GM06990 (cell line): ENCODE data around the gene GRAMD2A.
A peak's percentile ranks its signal among the peaks of the same experiment; 100 is the strongest.

Source experiments
- DNase-seq: peaks from one replicate; pipeline ENCODE4 v3.0.0-alpha.2; 2011; ENCODE audit not compliant: insufficient read length; ENCODE audit errors: extremely low read depth
- H3K27me3 ChIP-seq: replicated peaks from 2 replicates; pipeline ENCODE4 v1.6.0; 2011; ENCODE audit warnings: low read length; ENCODE audit not compliant: control insufficient read depth, insufficient read depth
- H3K36me3 ChIP-seq: 2 replicates; pipeline ENCODE4 v1.5.1; 2011; ENCODE audit warnings: low read length; ENCODE audit not compliant: control insufficient read depth, insufficient read depth
- H3K4me3 ChIP-seq: replicated peaks from 2 replicates; pipeline ENCODE4 v1.5.1; 2011; ENCODE audit warnings: low read depth, mild to moderate bottlenecking, control low read depth, low read length
- TF ChIP-seq, protein P1 (sequence below): IDR thresholded peaks from 2 replicates; pipeline ENCODE4 v1.5.1; 2011; ENCODE audit warnings: low read length, control low read depth, mild to moderate bottlenecking, inconsistent platforms; ENCODE audit not compliant: insufficient read depth, poor library complexity, severe bottlenecking

GRAMD2A gene

DNA sequence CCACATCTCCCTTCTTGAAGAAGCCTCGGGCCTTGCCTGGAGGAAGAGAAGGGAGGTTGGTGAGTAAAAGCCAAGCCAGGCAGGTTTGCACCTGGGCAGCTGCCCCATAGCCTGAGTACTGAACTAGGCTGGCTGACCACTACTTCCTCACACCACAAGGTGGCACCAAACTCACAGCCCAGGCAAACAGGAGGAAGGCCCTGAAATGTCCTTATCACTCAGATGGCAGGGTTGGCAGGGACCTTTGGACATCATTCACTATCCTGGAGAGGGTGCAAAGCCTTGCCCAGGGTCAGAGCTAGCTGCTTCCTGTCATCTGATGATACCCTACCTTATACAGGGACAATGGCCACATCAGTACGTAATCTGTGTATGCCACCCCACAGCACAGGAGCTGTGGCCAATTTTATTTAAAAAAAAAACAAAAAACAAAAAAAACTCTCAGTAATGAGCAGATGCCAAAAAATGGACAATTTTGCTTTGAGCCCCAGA lies 2.2 kb upstream of the GRAMD2A start:
- DNase-seq = peak; percentile 38
- no peaks in the 10 kb centered on the region for H3K27me3 ChIP-seq
- TF ChIP-seq, protein P1, sequence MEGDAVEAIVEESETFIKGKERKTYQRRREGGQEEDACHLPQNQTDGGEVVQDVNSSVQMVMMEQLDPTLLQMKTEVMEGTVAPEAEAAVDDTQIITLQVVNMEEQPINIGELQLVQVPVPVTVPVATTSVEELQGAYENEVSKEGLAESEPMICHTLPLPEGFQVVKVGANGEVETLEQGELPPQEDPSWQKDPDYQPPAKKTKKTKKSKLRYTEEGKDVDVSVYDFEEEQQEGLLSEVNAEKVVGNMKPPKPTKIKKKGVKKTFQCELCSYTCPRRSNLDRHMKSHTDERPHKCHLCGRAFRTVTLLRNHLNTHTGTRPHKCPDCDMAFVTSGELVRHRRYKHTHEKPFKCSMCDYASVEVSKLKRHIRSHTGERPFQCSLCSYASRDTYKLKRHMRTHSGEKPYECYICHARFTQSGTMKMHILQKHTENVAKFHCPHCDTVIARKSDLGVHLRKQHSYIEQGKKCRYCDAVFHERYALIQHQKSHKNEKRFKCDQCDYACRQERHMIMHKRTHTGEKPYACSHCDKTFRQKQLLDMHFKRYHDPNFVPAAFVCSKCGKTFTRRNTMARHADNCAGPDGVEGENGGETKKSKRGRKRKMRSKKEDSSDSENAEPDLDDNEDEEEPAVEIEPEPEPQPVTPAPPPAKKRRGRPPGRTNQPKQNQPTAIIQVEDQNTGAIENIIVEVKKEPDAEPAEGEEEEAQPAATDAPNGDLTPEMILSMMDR = peak; percentile 92
- H3K36me3 ChIP-seq = peaks cover 58% of the 10 kb centered on the region
- H3K4me3 ChIP-seq = no peak overlapping the region

DNA sequence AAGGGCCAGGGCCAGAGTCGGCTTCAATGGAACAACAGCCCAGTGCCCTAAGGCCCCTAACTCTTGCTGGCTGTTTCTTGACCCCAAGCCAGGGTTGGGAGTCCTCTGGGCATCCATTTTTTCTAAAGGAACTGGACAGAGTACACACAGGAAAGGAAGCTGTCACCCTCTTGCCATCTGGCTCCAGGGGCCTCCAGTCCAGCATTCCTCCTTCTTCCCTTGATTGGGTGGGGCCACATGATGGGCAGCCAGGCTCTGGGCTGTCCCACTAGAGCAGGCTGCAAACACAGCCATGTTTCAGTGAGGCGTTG lies 1.6 kb upstream of the GRAMD2A start:
- DNase-seq = no peak
- no peak overlapping the region for H3K4me3 ChIP-seq
- TF ChIP-seq, protein P1 = no peak
- peaks cover 54% of the 10 kb centered on the region for H3K36me3 ChIP-seq
- no peaks in the 10 kb centered on the region for H3K27me3 ChIP-seq

DNA sequence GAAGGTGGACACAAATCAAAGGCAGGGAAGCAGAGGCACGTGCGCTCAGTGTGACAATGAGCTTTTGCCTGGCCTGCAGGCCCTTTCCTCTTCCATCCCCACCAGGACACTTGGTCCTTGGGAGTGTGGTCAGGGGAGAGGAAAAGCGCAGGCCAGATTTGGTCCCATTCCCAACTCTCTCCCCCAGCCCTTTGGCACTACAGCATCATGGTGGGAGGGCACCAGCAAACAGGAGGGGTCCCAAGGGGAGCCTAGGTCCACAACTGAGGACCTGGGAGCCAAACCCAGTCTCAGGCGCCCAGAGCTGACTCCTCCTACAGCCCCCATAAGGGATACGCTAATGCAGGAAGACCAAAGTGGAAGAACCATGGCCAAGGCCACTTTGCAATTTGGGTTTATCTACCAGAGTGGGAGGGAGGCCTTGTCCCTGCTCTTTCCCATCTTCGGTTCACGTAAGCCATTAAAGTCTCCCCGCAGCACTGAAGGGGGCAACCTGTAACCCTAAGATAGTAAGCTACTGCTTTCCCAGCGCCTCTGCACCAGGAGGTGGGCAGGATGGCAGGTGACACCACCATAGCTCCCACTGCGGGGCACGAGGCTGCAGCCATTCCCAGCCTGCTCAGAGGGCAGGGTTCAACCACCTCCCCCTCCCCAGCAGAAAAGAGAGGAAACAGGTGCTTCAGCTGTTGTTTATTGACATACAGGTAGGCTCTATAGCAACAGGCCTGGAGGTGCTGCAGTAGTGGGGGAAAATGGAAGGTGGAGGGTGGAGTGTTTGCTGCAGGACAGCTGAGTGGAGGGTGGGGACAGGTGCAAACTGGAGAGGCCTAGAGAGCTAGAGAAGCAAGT lies 993 bp upstream of the GRAMD2A start:
- DNase-seq = no peak
- TF ChIP-seq, protein P1 = no peak
- H3K4me3 ChIP-seq = no peak overlapping the region
- no peaks in the 10 kb centered on the region for H3K27me3 ChIP-seq
- peaks cover 51% of the 10 kb centered on the region for H3K36me3 ChIP-seq

DNA sequence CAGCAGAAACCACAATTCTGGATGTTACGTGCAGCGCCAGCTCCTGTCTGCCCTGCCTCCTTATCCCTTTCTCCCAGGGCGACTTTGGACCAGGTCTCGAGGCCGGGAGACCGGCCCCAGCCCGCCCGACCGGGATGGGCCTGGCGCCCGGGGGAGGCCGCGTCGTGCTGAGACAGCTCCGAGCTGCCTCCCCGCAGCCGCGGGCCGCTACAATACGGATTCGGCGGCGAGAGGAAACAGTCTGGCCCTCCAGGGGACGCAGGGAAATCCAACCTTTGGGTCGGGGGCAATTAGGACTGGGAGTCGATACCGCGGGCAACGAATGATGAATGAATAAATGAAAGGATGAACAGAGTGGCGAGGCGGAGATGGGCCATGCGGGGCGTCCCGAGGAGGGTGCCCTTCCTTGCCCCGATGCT lies 537 bp downstream of the GRAMD2A start:
- peak; percentile 37 for DNase-seq
- Histone ChIP-seq H3K36me3 (peaks cover 36% of the 10 kb centered on the region), H3K4me3 (no peak overlapping the region), H3K27me3 (no peaks in the 10 kb centered on the region)
- TF ChIP-seq, protein P1 = no peak

DNA sequence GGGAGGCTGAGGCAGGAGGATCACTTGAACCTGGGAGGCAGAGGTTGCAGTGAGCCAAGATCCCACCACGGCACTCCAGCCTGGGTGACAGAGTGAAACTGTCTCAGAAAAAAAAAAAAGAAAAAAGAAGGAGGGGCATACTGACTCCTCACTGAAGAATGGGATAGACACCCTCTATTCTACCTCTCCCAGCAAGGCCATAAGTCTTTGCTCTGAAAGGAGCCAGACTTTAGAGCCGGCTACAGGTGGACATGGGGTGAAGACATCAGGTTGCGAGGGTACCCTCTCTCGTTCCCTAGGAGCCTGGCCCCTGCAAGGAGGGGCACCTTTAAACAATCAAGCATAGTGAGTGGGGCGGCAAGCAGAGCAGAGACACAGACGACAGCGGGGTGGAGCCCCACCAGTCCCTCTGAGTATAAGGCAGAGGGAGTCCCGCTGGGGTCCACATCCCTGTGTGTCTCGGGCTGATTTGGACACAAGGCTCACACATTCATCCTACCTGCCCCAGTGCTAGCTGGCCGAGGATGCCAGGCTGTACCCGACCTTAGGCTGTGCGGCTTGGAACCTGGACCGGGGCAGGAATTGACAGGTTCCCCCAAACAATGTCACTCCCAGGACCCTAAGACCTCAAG lies 1.1 kb downstream of the GRAMD2A start:
- DNase-seq = peak; percentile 30
- Histone ChIP-seq H3K4me3 (no peak overlapping the region), H3K36me3 (peaks cover 33% of the 10 kb centered on the region), H3K27me3 (no peaks in the 10 kb centered on the region)
- TF ChIP-seq, protein P1 = no peak
